HCT116 (cell line): ENCODE results near the gene SORL1. TPM values are rescaled to one million over a fixed set of nuclear protein-coding genes. Genes with fewer than 3 reads are reported as not detected.

ENCODE experiments used
- ATAC-seq: fragments of 200-7000 bp; cut with Tn5 transposase; 2 replicates; pipeline ENCODE4 v1.9.1; 2020; ENCODE audit warnings: mild to moderate bottlenecking, moderate library complexity
- BruUV-seq: library from RNA; stranded (reverse); fragments of 400-500 nt; replicated peaks from 2 replicates; lab custom pipeline; 2021; lab: Mats Ljungman, UMichigan
- CTCF ChIA-PET: fragments of 300-600 bp; sonication (Branson Sonifier 250); formaldehyde crosslinking; loops from one replicate; lab custom pipeline; 2021; ENCODE audit warnings: antibody characterized with exemption; lab: Charles Lee
- POLR2A ChIA-PET: fragments of 300-600, 350-600 bp; sonication (Branson Sonifier 250); formaldehyde crosslinking; loops from one replicate; lab custom pipeline; 2021; ENCODE audit warnings: antibody characterized with exemption; lab: Charles Lee
- RAD21 ChIA-PET, 2 experiments: fragments of 300-600 bp; sonication (Branson Sonifier 250); formaldehyde crosslinking; loops; one replicate each; lab custom pipeline; 2023; ENCODE audit warnings: low total read pairs in 2 of 2; ENCODE audit not compliant: uncharacterized antibody in 2 of 2, unreplicated experiment in 2 of 2, low non-redundant PET in 1 of 2; lab: Charles Lee
- DNase-seq: peaks from one replicate; pipeline ENCODE4 v3.0.0-alpha.2; 2010; ENCODE audit warnings: low read depth, low spot score
- H2AFZ ChIP-seq: fragments of 200-600 bp; shearing (Covaris generic), sonication (generic); 2 replicates; pipeline ENCODE4 v1.6.1; 2017; ENCODE audit warnings: low read depth, mixed run types, mixed read lengths, antibody characterized with exemption, low read length; ENCODE audit not compliant: poor library complexity, severe bottlenecking
- H3K27ac ChIP-seq: 2 replicates; pipeline ENCODE4 v1.5.1; 2012; ENCODE audit warnings: low read depth, low read length
- H3K27me3 ChIP-seq: fragments of 200-600 bp; sonication (generic); 2 replicates; pipeline ENCODE4 v1.6.1; 2016; ENCODE audit warnings: mixed run types, low read length, mixed read lengths; ENCODE audit not compliant: insufficient read depth
- H3K36me3 ChIP-seq, 2 experiments: fragments of 200-500 bp in 1 of 2; fragments of 200-600 bp in 1 of 2; sonication (Bioruptor generic) in 1 of 2; sonication (generic) in 1 of 2; 2 replicates each; pipeline versions ENCODE4 v1.5.1 to v1.6.1; 2014 to 2016; ENCODE audit warnings: low read length in 2 of 2, inconsistent platforms in 1 of 2, mixed read lengths in 1 of 2, mixed run types in 1 of 2; ENCODE audit not compliant: insufficient read depth in 2 of 2, control insufficient read depth in 1 of 2
- H3K4me1 ChIP-seq, 2 experiments: fragments of 200-600 bp in 1 of 2; sonication (generic) in 1 of 2; 2 replicates each; pipeline versions ENCODE4 v1.5.1 to v1.6.1; 2012 to 2017; ENCODE audit warnings: low read length in 2 of 2, inconsistent platforms in 1 of 2, mild to moderate bottlenecking in 1 of 2, mixed read lengths in 1 of 2, mixed run types in 1 of 2, moderate library complexity in 1 of 2; ENCODE audit not compliant: insufficient read depth in 2 of 2, control insufficient read depth in 1 of 2
- H3K4me2 ChIP-seq: fragments of 200-600 bp; sonication (generic); 2 replicates; pipeline ENCODE4 v1.6.1; 2017; ENCODE audit warnings: mixed run types, low read length, mixed read lengths
- H3K4me3 ChIP-seq, 2 experiments: fragments of 200-600 bp in 1 of 2; sonication (generic) in 1 of 2; replicated peaks in 1 of 2; 2 replicates each; pipeline ENCODE4 v1.5.1; 2011 to 2016; ENCODE audit warnings: low read length in 2 of 2, control low read depth in 1 of 2, low read depth in 1 of 2, mild to moderate bottlenecking in 1 of 2, mixed read lengths in 1 of 2, mixed run types in 1 of 2
- H3K79me2 ChIP-seq: fragments of 200-600 bp; sonication (generic); 2 replicates; pipeline ENCODE4 v1.6.1; 2017; ENCODE audit warnings: mild to moderate bottlenecking, mixed run types, low read length, moderate library complexity, mixed read lengths; ENCODE audit not compliant: insufficient read depth
- H3K9ac ChIP-seq: fragments of 200-600 bp; sonication (generic); 2 replicates; pipeline ENCODE4 v1.6.1; 2016; ENCODE audit warnings: low read length, mixed read lengths
- H3K9me2 ChIP-seq: fragments of 200-600 bp; sonication (generic), shearing (Covaris generic); 2 replicates; pipeline ENCODE4 v1.6.1; 2017; ENCODE audit warnings: mixed run types, mild to moderate bottlenecking, moderate library complexity; ENCODE audit not compliant: insufficient read depth
- H3K9me3 ChIP-seq, 2 experiments: fragments of 200-500 bp in 1 of 2; fragments of 200-600 bp in 1 of 2; sonication (Bioruptor generic) in 1 of 2; sonication (generic) in 1 of 2; 2 replicates each; pipeline ENCODE4 v1.6.1; 2014 to 2017; ENCODE audit warnings: low read length in 2 of 2, mixed read lengths in 2 of 2, inconsistent platforms in 1 of 2, low read depth in 1 of 2, mild to moderate bottlenecking in 1 of 2, mixed run types in 1 of 2, moderate library complexity in 1 of 2; ENCODE audit not compliant: control insufficient read depth in 1 of 2, insufficient read depth in 1 of 2
- H4K20me1 ChIP-seq: fragments of 200-600 bp; sonication (generic), shearing (Covaris generic); 2 replicates; pipeline ENCODE4 v1.6.1; 2017; ENCODE audit warnings: mixed run types, mild to moderate bottlenecking, moderate library complexity; ENCODE audit not compliant: insufficient read depth
- POLR2AphosphoS5 ChIP-seq: IDR thresholded peaks from 2 replicates; pipeline ENCODE4 v1.6.1; 2011; ENCODE audit warnings: mild to moderate bottlenecking, low read depth, low read length, moderate library complexity
- SIN3A ChIP-seq: IDR thresholded peaks from 2 replicates; pipeline ENCODE4 v1.6.1; 2012; ENCODE audit warnings: low read depth
- TCF7L2 ChIP-seq: IDR thresholded peaks from 2 replicates; pipeline ENCODE4 v1.7.0; 2011; ENCODE audit warnings: borderline replicate concordance, inconsistent platforms; ENCODE audit not compliant: insufficient read depth, insufficient read length; ENCODE audit errors: extremely low read depth
- intact Hi-C: fragments of 100-400 bp; cut with micrococcal nuclease; formaldehyde crosslinking; loops from 2 replicates; pipeline ENCODE4 v1.10.0; 2022
- total RNA-seq: library from RNA; stranded (reverse); gene quantifications from one replicate; pipeline ENCODE4 v1.2.1, GENCODE V29; 2021; ENCODE audit not compliant: unreplicated experiment
- TF ChIP-seq, protein P1 (sequence below), 3 experiments: fragments of 200-600 bp in 1 of 3; sonication (generic) in 1 of 3; IDR thresholded peaks in 2 of 3; conservative IDR thresholded peaks in 1 of 3; 2 replicates each; pipeline ENCODE4 v1.5.1; 2012 to 2017; ENCODE audit warnings: low read depth in 2 of 3, low read length in 2 of 3, antibody characterized with exemption in 1 of 3, borderline replicate concordance in 1 of 3, control low read depth in 1 of 3, mild to moderate bottlenecking in 1 of 3, mixed read lengths in 1 of 3, mixed run types in 1 of 3, moderate library complexity in 1 of 3; ENCODE audit not compliant: insufficient read depth in 1 of 3
- TF ChIP-seq, protein P2 (sequence below): IDR thresholded peaks from 2 replicates; pipeline ENCODE4 v1.6.1; 2011; ENCODE audit warnings: mild to moderate bottlenecking, low read length, moderate library complexity; ENCODE audit not compliant: insufficient replicate concordance; ENCODE audit errors: extremely low read depth
- TF ChIP-seq, protein P3 (sequence below): IDR thresholded peaks from 2 replicates; pipeline ENCODE4 v1.6.1; 2012; ENCODE audit warnings: low read depth

The SORL1 gene
- total RNA-seq, 1 experiment from 2014 or later = 17.4 TPM

DNA sequence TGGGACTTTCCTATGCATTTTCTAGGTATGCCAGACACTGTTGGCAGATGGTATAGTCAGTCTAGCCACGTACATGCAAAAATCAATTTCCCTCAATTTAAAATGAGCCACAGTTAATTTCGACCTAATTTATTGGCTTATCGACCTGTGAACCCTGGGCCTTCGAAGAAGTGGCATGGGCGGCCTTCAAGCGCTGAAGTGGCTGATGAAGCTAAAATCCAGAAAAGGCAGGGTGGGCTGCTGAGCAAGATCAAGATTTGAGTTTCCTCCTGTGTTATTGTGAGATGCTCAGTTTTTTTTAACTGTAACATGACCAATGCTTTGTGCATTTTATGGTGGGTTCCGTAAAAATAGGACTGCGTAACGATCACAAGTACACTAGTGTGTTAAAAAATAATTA lies 6.4 kb downstream of the SORL1 start (continued):
- TF ChIP-seq TCF7L2 = no peak

DNA sequence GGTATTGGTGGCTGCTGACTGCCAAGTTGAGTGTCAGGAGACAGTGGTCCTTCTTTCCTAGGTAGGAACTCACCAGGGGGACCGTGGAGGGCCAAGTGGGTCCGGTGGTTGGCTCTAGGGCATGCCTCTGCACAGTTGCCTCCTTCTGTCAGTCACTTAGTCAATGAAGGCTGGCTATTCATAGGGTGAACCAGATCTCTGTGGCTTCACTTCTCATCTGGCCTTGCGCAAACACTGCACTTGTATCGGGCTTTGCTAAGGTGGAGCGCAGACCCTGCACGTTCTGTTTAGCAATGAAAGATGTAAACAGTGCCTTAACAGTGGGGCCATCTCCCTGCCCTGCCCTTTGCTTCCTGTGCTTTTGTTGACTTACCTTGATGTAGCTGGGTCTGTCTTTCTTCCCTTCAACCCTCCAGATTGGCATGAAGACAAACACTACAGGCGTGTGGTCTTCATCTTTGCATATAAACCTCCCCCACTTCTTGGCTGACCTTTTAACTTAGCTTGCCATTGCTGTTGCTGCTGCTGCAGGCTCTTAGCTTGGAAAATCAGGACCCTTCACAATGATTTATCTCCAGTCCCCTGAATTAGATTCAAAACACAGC lies 7.4 kb downstream of the SORL1 start:
- Histone ChIP-seq H3K36me3 (no peaks in the 10 kb centered on the region), H3K27me3 (no peaks in the 10 kb centered on the region), H4K20me1 (no peaks in the 10 kb centered on the region), H3K9me3 (no peaks in the 10 kb centered on the region), H3K9me2 (no peaks in the 10 kb centered on the region), H3K79me2 (no peaks in the 10 kb centered on the region; the same call in 1 of the 2 replicates), H3K4me2 (no peak overlapping the region), H3K9ac (no peak overlapping the region), H3K27ac (no peak overlapping the region), H3K4me3 (no peak overlapping the region), H2AFZ (no peak overlapping the region), H3K4me1 (peaks cover 30 to 34% of the 10 kb centered on the region in 2 experiments)
- POLR2A ChIA-PET = no interaction called here
- BruUV-seq = no TSS peak
- CTCF ChIA-PET = no interaction called here
- DNase-seq (no peak), ATAC-seq (no peak)
- RAD21 ChIA-PET = no interaction called here
- intact Hi-C loops = no loop called here
- TF ChIP-seq SIN3A = no peak
- TF ChIP-seq, protein P1, sequence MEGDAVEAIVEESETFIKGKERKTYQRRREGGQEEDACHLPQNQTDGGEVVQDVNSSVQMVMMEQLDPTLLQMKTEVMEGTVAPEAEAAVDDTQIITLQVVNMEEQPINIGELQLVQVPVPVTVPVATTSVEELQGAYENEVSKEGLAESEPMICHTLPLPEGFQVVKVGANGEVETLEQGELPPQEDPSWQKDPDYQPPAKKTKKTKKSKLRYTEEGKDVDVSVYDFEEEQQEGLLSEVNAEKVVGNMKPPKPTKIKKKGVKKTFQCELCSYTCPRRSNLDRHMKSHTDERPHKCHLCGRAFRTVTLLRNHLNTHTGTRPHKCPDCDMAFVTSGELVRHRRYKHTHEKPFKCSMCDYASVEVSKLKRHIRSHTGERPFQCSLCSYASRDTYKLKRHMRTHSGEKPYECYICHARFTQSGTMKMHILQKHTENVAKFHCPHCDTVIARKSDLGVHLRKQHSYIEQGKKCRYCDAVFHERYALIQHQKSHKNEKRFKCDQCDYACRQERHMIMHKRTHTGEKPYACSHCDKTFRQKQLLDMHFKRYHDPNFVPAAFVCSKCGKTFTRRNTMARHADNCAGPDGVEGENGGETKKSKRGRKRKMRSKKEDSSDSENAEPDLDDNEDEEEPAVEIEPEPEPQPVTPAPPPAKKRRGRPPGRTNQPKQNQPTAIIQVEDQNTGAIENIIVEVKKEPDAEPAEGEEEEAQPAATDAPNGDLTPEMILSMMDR (IDR thresholded peaks at IDR 0.05 in 2 of 3, conservative IDR thresholded peaks at IDR 0.05 in 1 of 3; ENCODE audit: borderline replicate concordance in 1 of 3, insufficient read depth in 1 of 3, low read depth in 2 of 3, low read length in 2 of 3) = no peak
- TF ChIP-seq, protein P2, sequence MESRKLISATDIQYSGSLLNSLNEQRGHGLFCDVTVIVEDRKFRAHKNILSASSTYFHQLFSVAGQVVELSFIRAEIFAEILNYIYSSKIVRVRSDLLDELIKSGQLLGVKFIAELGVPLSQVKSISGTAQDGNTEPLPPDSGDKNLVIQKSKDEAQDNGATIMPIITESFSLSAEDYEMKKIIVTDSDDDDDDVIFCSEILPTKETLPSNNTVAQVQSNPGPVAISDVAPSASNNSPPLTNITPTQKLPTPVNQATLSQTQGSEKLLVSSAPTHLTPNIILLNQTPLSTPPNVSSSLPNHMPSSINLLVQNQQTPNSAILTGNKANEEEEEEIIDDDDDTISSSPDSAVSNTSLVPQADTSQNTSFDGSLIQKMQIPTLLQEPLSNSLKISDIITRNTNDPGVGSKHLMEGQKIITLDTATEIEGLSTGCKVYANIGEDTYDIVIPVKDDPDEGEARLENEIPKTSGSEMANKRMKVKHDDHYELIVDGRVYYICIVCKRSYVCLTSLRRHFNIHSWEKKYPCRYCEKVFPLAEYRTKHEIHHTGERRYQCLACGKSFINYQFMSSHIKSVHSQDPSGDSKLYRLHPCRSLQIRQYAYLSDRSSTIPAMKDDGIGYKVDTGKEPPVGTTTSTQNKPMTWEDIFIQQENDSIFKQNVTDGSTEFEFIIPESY = no peak
- TF ChIP-seq, protein P3, sequence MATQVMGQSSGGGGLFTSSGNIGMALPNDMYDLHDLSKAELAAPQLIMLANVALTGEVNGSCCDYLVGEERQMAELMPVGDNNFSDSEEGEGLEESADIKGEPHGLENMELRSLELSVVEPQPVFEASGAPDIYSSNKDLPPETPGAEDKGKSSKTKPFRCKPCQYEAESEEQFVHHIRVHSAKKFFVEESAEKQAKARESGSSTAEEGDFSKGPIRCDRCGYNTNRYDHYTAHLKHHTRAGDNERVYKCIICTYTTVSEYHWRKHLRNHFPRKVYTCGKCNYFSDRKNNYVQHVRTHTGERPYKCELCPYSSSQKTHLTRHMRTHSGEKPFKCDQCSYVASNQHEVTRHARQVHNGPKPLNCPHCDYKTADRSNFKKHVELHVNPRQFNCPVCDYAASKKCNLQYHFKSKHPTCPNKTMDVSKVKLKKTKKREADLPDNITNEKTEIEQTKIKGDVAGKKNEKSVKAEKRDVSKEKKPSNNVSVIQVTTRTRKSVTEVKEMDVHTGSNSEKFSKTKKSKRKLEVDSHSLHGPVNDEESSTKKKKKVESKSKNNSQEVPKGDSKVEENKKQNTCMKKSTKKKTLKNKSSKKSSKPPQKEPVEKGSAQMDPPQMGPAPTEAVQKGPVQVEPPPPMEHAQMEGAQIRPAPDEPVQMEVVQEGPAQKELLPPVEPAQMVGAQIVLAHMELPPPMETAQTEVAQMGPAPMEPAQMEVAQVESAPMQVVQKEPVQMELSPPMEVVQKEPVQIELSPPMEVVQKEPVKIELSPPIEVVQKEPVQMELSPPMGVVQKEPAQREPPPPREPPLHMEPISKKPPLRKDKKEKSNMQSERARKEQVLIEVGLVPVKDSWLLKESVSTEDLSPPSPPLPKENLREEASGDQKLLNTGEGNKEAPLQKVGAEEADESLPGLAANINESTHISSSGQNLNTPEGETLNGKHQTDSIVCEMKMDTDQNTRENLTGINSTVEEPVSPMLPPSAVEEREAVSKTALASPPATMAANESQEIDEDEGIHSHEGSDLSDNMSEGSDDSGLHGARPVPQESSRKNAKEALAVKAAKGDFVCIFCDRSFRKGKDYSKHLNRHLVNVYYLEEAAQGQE = no peak
- no peak for TF ChIP-seq POLR2AphosphoS5
